HG02623 (cell line): ENCODE measurements around the gene GYG2.
"Not testable (repeated sequence)": the region's sequence is repeated elsewhere in the genome, so short reads cannot be mapped to it uniquely, and the experiment has no call there.

ENCODE experiments used
- ATAC-seq: cut with Tn5 transposase; IDR thresholded peaks from one replicate; pipeline ENCODE4 v1.9.1; 2021; ENCODE audit warnings: moderate library complexity; ENCODE audit not compliant: unreplicated experiment

Gene GYG2

GRCh38 chrX:2812161-2812907 is 16.4 kb upstream of the GYG2 start:
- ATAC-seq = not testable (repeated sequence)

- ATAC-seq = no peak
Measured at GRCh38 chrX:2817036-2817435, 11.7 kb upstream of the GYG2 start.

- ATAC-seq = no peak
Measured at GRCh38 chrX:2819345-2820135, 9.2 kb upstream of the GYG2 start.

GRCh38 chrX:2820136-2820771 is 8.5 kb upstream of the GYG2 start:
- ATAC-seq = no peak

GRCh38 chrX:2823795-2824386 is 4.8 kb upstream of the GYG2 start:
- no peak for ATAC-seq

- ATAC-seq = no peak
Measured at GRCh38 chrX:2824886-2825285, 3.8 kb upstream of the GYG2 start.

GRCh38 chrX:2828959-2829411 is 255 bp downstream of the GYG2 start:
- ATAC-seq = no peak

- no peak for ATAC-seq
Measured at GRCh38 chrX:2829469-2830246, 928 bp downstream of the GYG2 start.

- no peak for ATAC-seq
Measured at GRCh38 chrX:2831471-2832228, 2.9 kb downstream of the GYG2 start.

- ATAC-seq = no peak
Measured at GRCh38 chrX:2837961-2838360, 9.2 kb downstream of the GYG2 start.

- ATAC-seq = no peak
Measured at GRCh38 chrX:2840961-2841360, 12.2 kb downstream of the GYG2 start.

- ATAC-seq = no peak
Measured at GRCh38 chrX:2841537-2841936, 12.8 kb downstream of the GYG2 start.

GRCh38 chrX:2846992-2847391 is 18.3 kb downstream of the GYG2 start:
- no peak for ATAC-seq

GRCh38 chrX:2848871-2849301 is 20.2 kb downstream of the GYG2 start:
- ATAC-seq = no peak

GRCh38 chrX:2854918-2855317 is 26.2 kb downstream of the GYG2 start:
- ATAC-seq = no peak

GRCh38 chrX:2855761-2856160 is 27.0 kb downstream of the GYG2 start:
- no peak for ATAC-seq

GRCh38 chrX:2857566-2857965 is 28.8 kb downstream of the GYG2 start:
- ATAC-seq = no peak

GRCh38 chrX:2859197-2859797 is 30.6 kb downstream of the GYG2 start:
- no peak for ATAC-seq

GRCh38 chrX:2862404-2862803 is 33.7 kb downstream of the GYG2 start:
- ATAC-seq = no peak
